CD4-positive, alpha-beta T cell treated with Interleukin-2 at 100 ng/mL for 4 hours (primary cell): ENCODE data around the gene MAST4.
A peak's percentile ranks its signal among the peaks of the same experiment; 100 is the strongest.

Experiments used
- DNase-seq: peaks from one replicate; pipeline ENCODE4 v3.0.0-alpha.2; 2020; ENCODE audit warnings: low spot score

MAST4 gene

DNA sequence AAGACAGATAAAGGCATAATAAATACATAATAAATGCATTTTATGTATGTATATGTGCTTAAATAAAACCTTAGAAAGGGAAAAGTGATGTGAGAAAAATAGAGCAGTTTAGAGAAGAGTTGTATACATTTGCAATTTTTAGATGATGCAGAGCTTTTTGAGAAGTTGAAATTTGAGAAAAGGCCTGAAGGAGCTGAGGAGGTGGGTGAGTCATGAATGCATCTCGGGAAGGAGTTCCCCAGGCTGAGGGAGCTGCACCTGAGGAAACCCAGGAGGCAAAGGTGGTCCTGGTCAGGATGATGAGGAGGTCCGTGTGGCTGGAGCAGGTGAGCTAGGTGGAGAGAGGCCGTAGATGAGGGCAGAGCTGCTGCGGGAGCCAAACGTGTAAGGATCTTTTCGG is 617.8 kb downstream of the MAST4 start:
- no peak for DNase-seq

GRCh38 chr5:67214707-67215447 is 618.7 kb downstream of the MAST4 start:
- no peak for DNase-seq

DNA sequence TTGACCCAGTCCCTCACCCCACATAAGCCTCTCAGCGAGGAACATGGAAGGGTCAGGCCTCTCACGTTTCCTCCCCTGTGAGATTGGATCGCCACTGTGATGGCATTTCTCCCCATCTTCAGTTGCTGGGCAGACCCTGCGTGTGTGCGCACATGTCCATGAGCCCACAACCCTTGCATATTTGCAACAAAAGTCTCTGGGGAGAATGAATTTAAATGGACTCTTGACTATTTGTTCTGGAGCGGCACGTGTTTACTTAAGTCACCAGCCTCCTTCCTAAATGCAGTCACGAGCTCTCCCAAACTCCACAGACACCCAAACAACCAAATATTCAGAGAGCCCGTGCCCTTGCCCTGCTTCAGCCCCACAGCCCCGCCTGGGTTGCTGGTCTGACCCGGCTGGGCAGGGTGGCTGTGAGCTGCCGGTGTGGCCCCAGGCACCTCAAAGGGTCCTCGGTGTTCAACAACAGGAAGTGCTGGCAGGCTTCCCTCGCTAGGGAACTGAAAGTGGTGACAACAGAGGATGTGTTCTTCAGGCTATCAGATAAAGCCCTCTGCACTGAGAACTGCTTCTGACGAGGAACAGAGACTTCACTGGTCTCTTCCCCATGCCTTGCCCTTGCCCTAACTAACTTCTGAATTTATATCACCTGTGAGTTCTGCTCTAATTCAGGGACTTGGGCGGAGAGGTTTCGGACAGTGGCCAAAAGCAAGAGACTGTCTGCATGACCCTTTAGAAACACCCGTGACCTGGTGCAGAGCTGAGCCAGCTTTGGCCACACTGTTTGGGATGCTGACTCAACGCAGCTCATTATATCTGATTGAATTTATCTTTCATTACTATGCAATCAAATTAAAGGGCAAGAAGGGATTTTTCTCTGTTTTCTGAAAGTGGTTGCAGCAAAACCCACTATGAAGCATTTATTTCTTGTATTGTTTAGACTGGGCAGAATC is 619.6 kb downstream of the MAST4 start:
- DNase-seq, result peak; percentile 75

GRCh38 chr5:67216564-67216963 is 620.4 kb downstream of the MAST4 start:
- DNase-seq, result no peak
